Measurements from ENCODE around the gene RBX1.

DNA sequence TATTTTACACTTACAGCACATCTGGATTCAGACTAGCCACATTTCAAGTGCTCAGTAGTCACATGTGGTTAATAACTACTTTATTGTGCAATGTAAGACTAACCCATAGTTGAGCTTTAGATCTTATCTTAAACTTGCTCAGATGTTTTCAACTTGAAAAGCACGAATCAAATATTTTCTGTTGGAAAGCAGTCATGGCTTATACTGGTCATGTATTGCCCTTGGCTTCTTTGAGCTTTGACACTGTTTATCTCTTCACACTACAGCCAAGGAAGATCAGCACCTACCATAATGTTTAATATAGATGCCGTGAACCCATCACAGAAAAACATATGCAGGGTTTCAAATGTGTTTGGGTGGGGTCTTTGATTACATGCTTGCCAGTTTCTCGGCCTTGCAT lies 4.4 kb downstream of the RBX1 start:
- TF ChIP-seq, protein P1, sequence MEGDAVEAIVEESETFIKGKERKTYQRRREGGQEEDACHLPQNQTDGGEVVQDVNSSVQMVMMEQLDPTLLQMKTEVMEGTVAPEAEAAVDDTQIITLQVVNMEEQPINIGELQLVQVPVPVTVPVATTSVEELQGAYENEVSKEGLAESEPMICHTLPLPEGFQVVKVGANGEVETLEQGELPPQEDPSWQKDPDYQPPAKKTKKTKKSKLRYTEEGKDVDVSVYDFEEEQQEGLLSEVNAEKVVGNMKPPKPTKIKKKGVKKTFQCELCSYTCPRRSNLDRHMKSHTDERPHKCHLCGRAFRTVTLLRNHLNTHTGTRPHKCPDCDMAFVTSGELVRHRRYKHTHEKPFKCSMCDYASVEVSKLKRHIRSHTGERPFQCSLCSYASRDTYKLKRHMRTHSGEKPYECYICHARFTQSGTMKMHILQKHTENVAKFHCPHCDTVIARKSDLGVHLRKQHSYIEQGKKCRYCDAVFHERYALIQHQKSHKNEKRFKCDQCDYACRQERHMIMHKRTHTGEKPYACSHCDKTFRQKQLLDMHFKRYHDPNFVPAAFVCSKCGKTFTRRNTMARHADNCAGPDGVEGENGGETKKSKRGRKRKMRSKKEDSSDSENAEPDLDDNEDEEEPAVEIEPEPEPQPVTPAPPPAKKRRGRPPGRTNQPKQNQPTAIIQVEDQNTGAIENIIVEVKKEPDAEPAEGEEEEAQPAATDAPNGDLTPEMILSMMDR (IDR thresholded peaks at IDR 0.05; ENCODE audit: low read depth, low read length), result no peak
- no peak for TF ChIP-seq EZH2phosphoT487 (IDR thresholded peaks at IDR 0.05; ENCODE audit: low read depth)

All from OCI-LY3 (cell line).